NAMALWA (cell line): Measurements from ENCODE around the gene ABCA5.

Experiments
- DNase-seq: peaks from one replicate; pipeline ENCODE4 v3.0.0-alpha.2; 2015; ENCODE audit warnings: low spot score

Gene ABCA5

GRCh38 chr17:69327060-69327831, at the start of gene ABCA5:
Gene ABCA5 (minus strand): TSS chr17:69327133. CDS start chr17:69314415, 12,718 bp downstream.
- peak; percentile 85 for DNase-seq

DNA sequence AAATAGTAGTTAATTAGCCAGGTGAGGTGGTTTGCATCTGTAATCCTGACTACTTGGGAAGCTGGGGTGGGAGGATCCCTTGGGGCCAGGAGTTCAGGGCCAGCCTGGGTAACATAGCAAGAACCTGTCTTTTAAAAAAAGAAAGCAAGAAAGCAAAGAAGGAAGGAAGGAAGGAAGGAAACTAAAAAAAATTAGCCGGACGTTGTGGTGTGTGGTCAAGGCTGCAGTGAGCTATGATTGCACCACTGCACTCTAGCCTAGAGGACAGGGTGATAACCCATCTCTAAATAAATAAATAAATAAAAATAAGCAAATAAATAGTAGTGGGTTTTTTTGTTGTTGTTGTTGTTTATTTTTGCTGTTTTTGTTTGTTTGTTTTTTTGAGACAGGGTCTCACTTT, 48.3 kb upstream of the ABCA5 start:
- no peak for DNase-seq

GRCh38 chr17:69373069-69373468, 46.1 kb upstream of the ABCA5 start:
- no peak for DNase-seq

- peak; percentile 5 for DNase-seq
Observed at GRCh38 chr17:69367298-69367697, 40.4 kb upstream of the ABCA5 start.

DNA sequence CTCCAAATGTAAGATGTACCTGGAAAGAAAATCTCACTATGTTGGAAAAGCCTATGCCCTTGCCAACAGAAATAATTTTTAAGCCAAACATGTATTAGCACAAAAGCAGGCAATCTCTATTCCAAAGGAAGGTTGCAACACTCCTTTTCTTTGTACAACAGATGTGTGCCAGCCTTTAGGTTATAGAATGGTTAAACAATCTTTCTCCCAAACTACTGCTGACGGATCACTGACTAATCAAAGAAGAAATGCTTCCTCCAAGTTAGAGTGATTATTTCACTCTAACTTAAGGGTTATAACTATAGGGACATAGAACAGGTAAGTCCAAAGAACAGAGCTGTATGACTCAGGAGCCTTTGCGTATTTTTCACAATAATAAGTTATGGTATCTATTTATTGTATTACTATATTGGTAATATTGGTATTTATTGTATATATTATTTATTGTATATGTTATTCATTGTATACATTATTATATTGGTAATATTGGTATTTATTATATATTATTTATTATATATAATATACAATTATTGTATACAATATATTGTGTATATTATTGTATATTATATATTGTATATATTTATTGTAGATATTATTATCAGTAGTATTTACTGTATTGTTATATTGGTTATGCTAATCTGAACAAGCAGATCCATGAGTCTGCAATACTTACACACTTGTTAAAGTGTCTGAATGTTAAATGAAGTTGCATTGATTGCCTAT, 36.7 kb upstream of the ABCA5 start:
- DNase-seq = no peak

DNA sequence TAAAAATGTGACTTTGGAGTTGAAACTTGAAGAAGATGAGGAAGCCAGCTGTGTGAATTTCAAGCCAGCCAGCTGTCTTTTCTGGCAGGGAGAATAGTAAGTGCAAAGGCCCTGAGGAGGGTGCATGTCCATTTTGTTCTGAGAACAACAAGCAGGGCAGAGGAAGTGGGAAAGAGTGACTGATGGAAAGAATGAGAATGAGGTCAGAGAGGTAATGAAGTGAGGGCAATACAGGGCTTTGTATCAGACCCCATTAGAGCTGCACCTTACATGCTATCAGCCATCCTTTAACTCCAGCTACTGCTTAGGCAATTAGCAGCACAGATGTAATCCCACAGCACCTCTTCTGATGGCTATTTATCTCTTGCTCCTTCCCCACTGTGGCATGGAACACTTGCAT, 34.2 kb upstream of the ABCA5 start:
- no peak for DNase-seq

DNA sequence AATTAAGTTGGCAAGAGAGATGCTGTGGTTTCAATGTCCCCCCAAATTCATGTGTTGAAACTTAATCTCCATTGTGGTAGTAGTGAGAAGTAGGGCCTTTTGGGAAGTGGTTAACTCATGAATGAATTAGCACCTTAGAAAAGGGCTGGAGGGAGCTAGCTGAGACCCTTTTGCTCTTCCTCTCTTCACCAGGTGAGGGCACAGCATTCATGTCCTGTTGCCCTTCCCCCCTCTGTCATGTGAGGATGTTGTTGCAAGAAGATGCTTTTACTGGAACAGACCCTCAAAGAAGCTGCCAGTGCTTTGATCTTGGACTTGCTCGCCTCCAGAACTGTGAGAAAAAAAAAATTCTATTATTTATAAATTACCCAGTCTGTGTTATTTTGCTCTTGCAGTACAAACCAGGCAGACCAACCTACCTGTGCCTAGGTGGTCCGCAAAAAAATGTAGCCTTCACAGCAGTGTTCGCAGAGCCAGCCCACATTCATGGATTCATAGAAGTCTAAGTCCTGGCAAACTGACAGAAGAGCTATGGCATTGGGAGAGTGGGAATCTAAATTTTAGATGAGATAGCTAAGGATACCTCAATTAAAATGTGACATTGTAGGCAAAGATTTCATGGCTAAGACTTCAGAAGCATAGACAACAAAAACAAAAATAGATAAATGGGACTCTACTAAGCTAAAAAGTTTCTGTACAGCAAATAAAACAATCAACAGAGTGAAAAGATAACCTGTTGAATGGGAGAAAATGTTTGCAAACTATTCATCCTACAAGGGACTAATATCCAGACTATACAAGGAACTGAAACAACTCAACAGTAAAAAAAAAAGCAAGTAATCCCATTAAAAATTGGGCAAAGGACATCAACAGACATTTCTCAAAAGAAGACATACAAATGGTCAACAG, 32.0 kb upstream of the ABCA5 start:
- peak; percentile 27 for DNase-seq

GRCh38 chr17:69357701-69358100, 30.8 kb upstream of the ABCA5 start:
- peak; percentile 5 for DNase-seq

DNA sequence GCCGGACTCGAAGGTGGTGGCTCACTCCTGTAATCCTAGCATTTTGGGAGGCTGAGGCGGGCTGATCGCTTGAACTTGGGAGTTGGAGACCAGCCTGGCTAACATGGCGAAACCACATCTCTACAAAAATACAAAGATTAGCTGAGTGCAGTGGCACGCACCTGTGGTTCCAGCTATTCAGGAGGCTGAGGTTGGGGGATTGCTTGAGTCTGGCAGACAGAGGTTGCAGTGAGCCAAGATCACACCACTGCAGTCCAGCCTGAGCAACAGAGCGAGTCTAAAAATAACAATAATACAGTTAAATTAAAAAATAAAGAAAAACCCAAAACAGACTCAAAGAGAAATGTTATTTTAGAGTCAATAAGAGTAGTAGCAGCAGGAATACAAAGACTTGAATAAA, 29.7 kb upstream of the ABCA5 start:
- DNase-seq = no peak

DNA sequence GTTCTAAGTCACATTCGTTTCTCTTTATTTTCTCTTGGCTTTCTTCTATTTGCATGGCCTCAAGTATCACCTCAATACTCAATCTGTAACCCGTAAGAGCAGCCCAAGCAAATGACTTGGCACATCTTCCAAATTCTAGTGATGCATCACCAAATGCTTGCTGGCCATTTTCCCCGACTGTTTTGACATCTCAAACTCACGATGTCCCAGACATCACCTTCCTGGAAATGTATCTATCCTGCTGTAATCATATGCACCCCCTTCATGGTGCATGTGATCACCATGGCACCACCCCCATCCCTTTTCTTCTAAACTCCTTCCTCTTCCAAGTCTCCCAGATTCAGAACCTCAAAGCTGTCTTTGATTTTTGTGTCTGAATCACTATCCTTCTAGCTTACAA, 24.0 kb upstream of the ABCA5 start:
- DNase-seq = no peak

- no peak for DNase-seq
Observed at GRCh38 chr17:69348429-69348828, 21.5 kb upstream of the ABCA5 start.

DNA sequence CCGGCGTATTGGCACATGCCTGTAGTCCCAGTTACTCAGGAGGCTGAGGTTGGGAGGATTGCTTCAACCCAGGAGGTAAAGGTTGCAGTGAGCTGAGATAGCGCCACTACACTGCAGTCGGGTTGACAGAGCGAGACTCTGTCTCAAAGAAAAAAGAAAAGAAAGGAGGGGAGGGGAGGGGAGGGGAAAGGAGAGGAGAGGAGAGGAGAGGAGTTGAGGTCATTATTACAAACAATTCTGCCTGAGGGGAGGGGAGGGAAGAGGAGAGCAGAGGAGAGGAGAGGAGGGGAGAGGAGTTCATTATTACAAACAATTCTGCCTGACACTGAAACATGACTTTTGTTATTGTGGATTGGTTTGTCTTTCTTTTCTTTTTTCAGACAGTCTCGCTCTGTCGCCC, 19.8 kb upstream of the ABCA5 start:
- DNase-seq = no peak

GRCh38 chr17:69344939-69345338, 18.0 kb upstream of the ABCA5 start:
- no peak for DNase-seq

DNA sequence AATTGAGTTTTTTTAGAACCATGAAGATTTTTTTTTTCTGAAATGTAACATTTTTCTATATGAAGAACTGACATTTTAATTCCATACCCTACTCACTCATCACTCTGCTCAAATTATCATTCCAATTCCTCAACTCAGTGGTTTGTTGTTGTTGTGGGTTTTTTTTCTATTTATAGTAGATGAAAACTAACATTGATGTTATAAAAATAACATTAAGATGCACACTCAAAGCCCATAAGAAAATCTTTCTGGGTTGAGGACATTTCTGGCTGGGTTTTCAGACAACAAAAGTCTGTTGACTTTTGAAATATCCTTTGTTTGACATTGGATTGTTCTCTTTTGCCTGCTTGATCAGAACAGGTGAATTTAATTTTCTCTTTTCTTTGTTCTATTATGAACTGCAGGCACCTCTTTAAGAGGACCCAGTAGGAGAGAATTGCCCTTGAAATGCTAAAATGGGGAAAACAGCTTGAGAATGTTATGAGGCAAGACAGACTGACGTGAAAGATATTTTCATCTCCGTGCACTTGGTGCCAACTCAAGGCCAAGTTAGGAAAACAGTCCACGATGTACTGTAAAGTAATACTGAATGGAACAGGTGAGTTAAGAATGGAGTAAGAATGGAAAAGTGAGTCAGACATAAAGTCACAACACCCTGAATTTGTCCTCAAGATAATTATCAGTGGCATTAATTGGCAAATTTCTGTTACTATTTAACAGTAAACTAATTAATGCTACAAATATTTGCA, 16.1 kb upstream of the ABCA5 start:
- no peak for DNase-seq

DNA sequence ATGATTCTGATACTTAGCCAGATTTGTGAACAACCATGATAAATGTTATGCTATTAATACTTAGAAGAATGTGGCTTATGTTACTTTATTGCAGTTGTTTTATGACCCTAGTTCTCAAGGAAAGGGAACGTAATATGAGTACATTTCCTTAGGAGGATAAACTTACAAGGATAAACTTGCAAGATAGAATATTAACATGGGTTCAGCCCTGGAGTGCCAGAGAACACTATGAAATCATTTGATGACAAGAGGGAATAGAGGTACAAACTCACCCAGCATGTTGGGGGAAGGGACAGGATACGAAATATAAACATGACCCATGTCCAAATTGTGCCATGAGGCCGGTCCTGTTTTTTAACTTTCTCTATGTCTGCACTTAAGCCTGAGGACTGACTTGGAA, 13.0 kb upstream of the ABCA5 start:
- DNase-seq = no peak

- no peak for DNase-seq
Observed at GRCh38 chr17:69336996-69337395, 10.1 kb upstream of the ABCA5 start.

DNA sequence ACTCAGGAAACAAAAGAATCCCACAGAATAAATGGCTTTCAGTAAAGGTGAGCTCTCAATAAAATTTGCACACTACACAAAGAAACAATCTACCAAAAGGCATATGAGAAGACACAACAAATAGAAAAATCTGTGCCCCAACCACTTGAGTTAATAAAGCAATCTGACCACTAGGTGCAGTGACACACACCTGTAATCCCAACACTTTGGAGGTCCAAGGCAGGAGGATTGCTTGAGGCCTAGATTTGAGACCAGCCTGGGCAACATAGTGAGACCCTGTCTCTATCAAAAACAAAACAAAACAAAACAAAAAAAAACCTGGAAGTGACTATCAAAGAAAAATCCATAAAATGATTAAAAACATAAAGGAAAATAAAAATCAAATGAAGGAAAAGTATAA, 9.6 kb upstream of the ABCA5 start:
- DNase-seq = no peak

DNA sequence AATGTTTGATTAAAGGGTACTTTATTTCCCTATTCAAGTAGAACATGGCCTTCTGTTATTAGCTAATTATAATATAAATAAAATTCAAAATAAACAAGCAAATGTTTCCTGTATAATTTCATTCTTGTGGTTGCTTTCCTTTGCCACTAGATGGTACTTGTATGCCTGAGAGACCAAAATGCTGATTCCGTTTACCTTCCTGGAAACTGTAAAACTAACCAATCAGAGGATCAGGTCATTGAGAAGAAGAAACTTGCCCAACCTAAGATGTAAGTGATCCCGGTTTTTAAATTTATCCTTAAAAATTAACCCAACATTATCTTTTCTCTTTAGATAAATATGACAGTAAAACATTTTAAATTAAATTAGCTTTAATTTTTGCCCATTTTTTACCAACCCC, 8.1 kb upstream of the ABCA5 start:
- DNase-seq = peak; percentile 21

DNA sequence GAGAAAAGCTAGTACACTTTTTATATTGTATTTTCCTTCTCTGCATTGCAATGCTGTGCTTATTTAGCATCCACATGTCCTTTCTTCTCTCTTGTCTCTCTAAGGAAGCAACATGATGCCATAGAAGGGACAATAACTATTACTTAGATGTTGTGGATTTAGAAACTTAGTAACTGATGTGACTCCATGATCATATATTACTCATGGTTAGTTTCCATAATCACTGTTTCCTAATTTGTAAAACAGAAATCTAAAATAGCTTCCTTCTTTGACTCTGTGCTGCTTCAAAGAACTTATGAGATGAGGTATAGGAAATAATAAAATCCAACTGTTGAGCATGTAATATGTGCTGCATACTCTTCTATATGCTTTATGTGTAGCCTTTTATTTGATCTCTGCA, 6.6 kb upstream of the ABCA5 start:
- no peak for DNase-seq

DNA sequence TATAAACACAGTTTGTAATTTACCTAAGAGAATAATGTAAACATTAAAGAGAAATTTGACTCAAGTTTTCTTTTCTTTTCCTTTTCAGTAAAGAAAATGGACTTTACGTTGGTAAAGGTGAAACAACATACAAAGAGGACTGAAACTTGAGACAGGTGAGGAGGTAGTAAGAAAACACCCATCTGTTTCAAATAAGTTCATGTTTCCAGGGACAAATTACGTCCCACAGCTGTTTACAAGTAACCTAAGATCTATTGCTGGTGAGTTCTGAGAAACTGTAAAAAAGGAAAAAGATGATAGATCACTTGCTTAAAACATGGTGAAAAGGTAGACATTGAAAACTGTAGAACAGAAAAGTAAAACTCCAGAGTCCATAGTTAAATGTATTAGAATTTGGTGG, 4.8 kb upstream of the ABCA5 start:
- DNase-seq = no peak

DNA sequence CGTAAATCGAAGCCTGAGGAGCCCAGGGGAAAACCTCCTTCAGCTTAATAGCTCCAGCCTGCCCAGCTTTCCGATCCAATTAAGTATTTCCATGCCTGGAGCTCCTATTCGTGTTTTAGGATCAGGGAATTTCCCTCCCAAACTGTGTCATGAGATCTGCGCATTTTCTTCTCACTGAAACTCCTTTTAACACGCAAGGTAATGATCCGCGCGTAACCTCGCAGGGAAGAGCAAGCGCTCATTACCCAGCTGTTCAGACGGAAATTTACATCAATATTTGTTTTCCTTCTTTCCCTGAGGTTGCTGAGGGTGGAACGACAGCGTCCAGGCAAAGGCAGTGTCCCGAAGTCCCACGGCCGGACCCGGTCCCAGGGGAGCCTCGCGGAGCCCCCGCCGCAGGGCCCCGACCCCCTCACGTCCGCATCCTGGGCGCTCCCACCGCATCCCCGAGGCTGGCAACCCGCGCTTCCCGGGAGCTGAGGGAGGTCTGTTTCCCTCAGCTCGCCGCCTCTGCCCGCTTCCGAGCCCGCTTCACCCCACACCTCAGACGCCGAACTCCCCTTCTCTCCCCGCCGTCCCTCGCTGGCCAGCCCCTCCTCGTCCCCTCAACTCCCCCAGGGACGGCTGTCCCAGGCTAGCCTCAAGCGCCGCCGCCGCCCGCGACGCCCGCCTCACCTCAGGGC, 415 bp downstream of the ABCA5 start:
- DNase-seq = no peak
